Astrocyte (in vitro differentiated cells and primary cell): ENCODE data around the gene MOCS3. TPM values are rescaled to one million over a fixed set of nuclear protein-coding genes. Genes with fewer than 3 reads are reported as not detected.
A peak's percentile ranks its signal among the peaks of the same experiment; 100 is the strongest.

Experiments
- DNase-seq: peaks from one replicate; pipeline ENCODE4 v3.0.0-alpha.2; 2010; ENCODE audit warnings: low read depth
- FAIRE-seq: peaks from 2 replicates; lab custom pipeline; 2011; peaks lifted over from hg19 to GRCh38; lab: Jason Lieb, UNC
- H2AFZ ChIP-seq: 2 replicates; pipeline ENCODE4 v1.6.0; 2012; ENCODE audit warnings: low read depth, low read length, inconsistent platforms
- H3K27ac ChIP-seq: 2 replicates; pipeline ENCODE4 v1.5.1; 2011; ENCODE audit warnings: low read depth, low read length, inconsistent platforms
- H3K27me3 ChIP-seq: 2 replicates; pipeline ENCODE4 v1.6.0; 2011; ENCODE audit warnings: low read length, inconsistent platforms; ENCODE audit not compliant: insufficient read depth
- H3K36me3 ChIP-seq: 2 replicates; pipeline ENCODE4 v1.5.1; 2011; ENCODE audit warnings: low read length, inconsistent platforms; ENCODE audit not compliant: insufficient read depth
- H3K4me1 ChIP-seq: 2 replicates; pipeline ENCODE4 v1.5.1; 2011; ENCODE audit warnings: low read length, inconsistent platforms; ENCODE audit not compliant: insufficient read depth
- H3K4me2 ChIP-seq: 2 replicates; pipeline ENCODE4 v1.6.0; 2012; ENCODE audit warnings: low read length, inconsistent platforms
- H3K4me3 ChIP-seq: 2 replicates; pipeline ENCODE4 v1.5.1; 2011; ENCODE audit warnings: low read depth, mild to moderate bottlenecking, low read length, inconsistent platforms; ENCODE audit not compliant: insufficient read depth
- H3K79me2 ChIP-seq: 2 replicates; pipeline ENCODE4 v1.6.0; 2012; ENCODE audit warnings: mild to moderate bottlenecking, low read length, inconsistent platforms; ENCODE audit not compliant: insufficient read depth
- H3K9ac ChIP-seq: 2 replicates; pipeline ENCODE4 v1.6.0; 2012; ENCODE audit warnings: mild to moderate bottlenecking, low read length, inconsistent platforms
- H3K9me3 ChIP-seq: 2 replicates; pipeline ENCODE4 v1.5.1; 2012; ENCODE audit warnings: low read depth, mild to moderate bottlenecking, low read length, inconsistent platforms; ENCODE audit not compliant: insufficient read depth
- H4K20me1 ChIP-seq: 2 replicates; pipeline ENCODE4 v1.6.0; 2012; ENCODE audit warnings: low read length, inconsistent platforms; ENCODE audit not compliant: insufficient read depth
- H3K27ac Mint-ChIP-seq: one replicate; pipeline ENCODE4 v1.8.0; 2021; ENCODE audit warnings: mild to moderate bottlenecking, mixed read lengths; ENCODE audit not compliant: unreplicated experiment
- H3K27me3 Mint-ChIP-seq: one replicate; pipeline ENCODE4 v1.8.0; 2021; ENCODE audit warnings: low read depth, mixed read lengths; ENCODE audit not compliant: unreplicated experiment
- H3K36me3 Mint-ChIP-seq: one replicate; pipeline ENCODE4 v1.8.0; 2021; ENCODE audit warnings: low read depth, mixed read lengths; ENCODE audit not compliant: unreplicated experiment
- H3K4me1 Mint-ChIP-seq: one replicate; pipeline ENCODE4 v1.8.0; 2021; ENCODE audit warnings: low read depth, mixed read lengths; ENCODE audit not compliant: unreplicated experiment
- H3K4me3 Mint-ChIP-seq: one replicate; pipeline ENCODE4 v1.8.0; 2021; ENCODE audit warnings: mild to moderate bottlenecking, moderate library complexity, mixed read lengths; ENCODE audit not compliant: unreplicated experiment
- H3K9me3 Mint-ChIP-seq: one replicate; pipeline ENCODE4 v1.8.0; 2021; ENCODE audit warnings: mild to moderate bottlenecking, mixed read lengths; ENCODE audit not compliant: unreplicated experiment
- EZH2 ChIP-seq: IDR thresholded peaks from 2 replicates; pipeline ENCODE4 v1.6.1; 2012; ENCODE audit warnings: mild to moderate bottlenecking, low read length, inconsistent platforms; ENCODE audit not compliant: insufficient read depth
- total RNA-seq: library from RNA; stranded (reverse); gene quantifications from 2 replicates; pipeline ENCODE4 v1.2.1, GENCODE V29; 2021
- TF ChIP-seq, protein P1 (sequence below): IDR thresholded peaks from 2 replicates; pipeline ENCODE4 v1.5.1; 2011; ENCODE audit warnings: low read depth, mild to moderate bottlenecking, inconsistent platforms, low read length, moderate library complexity; ENCODE audit not compliant: insufficient read depth

Gene MOCS3
- total RNA-seq, 1 donor from 2014 or later: 5.8 TPM

DNA sequence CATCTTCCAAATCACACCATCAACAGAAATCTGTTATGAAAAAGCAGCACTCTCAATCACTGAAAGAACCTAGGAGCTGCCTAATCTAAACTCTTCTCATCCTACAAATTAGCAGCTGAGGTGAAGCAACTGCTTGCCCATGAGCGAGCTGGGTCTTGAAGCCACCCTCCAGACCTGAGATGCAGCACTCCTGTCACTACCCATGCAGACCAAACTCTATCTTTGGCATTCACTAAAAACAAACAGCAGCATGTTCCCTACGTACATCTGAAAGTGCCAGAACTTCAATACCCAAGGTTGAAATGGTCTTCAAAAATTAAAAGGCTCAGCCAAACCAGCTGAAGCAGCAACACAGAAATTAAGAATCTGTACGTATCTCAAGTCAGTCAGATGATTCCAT is 41.7 kb upstream of the MOCS3 start:
- H3K4me3 ChIP-seq: no peak overlapping the region
- H3K9me3 Mint-ChIP-seq: no peaks in the 10 kb centered on the region
- H3K9ac ChIP-seq: no peak overlapping the region
- no peaks in the 10 kb centered on the region for H3K27me3 Mint-ChIP-seq
- H3K27ac Mint-ChIP-seq: no peak overlapping the region
- H4K20me1 ChIP-seq: peaks cover 100% of the 10 kb centered on the region
- H3K27ac ChIP-seq: no peak overlapping the region
- no peak for DNase-seq
- no peak for FAIRE-seq
- peaks cover 31% of the 10 kb centered on the region for H3K4me1 ChIP-seq
- H2AFZ ChIP-seq: no peak overlapping the region
- H3K4me3 Mint-ChIP-seq: no peak overlapping the region
- no peaks in the 10 kb centered on the region for H3K9me3 ChIP-seq
- peaks cover 8% of the 10 kb centered on the region for H3K36me3 Mint-ChIP-seq
- H3K79me2 ChIP-seq: peaks cover 100% of the 10 kb centered on the region
- H3K27me3 ChIP-seq: no peaks in the 10 kb centered on the region
- no peak for TF ChIP-seq EZH2
- TF ChIP-seq, protein P1, sequence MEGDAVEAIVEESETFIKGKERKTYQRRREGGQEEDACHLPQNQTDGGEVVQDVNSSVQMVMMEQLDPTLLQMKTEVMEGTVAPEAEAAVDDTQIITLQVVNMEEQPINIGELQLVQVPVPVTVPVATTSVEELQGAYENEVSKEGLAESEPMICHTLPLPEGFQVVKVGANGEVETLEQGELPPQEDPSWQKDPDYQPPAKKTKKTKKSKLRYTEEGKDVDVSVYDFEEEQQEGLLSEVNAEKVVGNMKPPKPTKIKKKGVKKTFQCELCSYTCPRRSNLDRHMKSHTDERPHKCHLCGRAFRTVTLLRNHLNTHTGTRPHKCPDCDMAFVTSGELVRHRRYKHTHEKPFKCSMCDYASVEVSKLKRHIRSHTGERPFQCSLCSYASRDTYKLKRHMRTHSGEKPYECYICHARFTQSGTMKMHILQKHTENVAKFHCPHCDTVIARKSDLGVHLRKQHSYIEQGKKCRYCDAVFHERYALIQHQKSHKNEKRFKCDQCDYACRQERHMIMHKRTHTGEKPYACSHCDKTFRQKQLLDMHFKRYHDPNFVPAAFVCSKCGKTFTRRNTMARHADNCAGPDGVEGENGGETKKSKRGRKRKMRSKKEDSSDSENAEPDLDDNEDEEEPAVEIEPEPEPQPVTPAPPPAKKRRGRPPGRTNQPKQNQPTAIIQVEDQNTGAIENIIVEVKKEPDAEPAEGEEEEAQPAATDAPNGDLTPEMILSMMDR: no peak
- peaks cover 3% of the 10 kb centered on the region for H3K36me3 ChIP-seq
- H3K4me1 Mint-ChIP-seq: peaks cover 53% of the 10 kb centered on the region
- no peak overlapping the region for H3K4me2 ChIP-seq

DNA sequence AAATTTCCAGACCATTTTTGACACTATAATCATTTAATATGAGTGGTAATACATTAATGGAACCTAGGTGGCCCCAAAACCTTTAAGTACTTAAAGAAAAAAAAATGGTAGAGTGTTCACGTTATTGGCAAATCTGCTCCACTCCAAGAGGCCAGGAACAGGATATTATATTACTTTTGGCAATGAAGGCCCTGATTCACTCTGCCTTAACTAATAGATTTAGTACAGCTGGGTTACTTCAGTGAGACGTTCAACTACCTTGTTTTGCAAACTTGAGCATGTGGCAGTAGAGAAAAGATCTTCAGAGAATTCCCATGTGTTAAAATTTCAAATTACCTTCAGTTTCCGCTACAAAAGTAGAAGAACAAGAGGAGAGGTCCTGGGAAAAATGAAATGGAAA is 40.2 kb upstream of the MOCS3 start:
- Histone ChIP-seq H2AFZ (no peak overlapping the region), H3K4me3 (no peak overlapping the region), H3K4me2 (no peak overlapping the region), H3K27me3 (no peaks in the 10 kb centered on the region), H3K9me3 (no peaks in the 10 kb centered on the region), H4K20me1 (peaks cover 100% of the 10 kb centered on the region), H3K9ac (no peak overlapping the region), H3K27ac (no peak overlapping the region), H3K36me3 (peaks cover 3% of the 10 kb centered on the region), H3K79me2 (peaks cover 100% of the 10 kb centered on the region), H3K4me1 (peaks cover 30% of the 10 kb centered on the region)
- Mint-ChIP-seq H3K9me3 (no peaks in the 10 kb centered on the region), H3K4me1 (peaks cover 48% of the 10 kb centered on the region), H3K36me3 (peaks cover 14% of the 10 kb centered on the region), H3K27ac (no peak overlapping the region), H3K4me3 (peak overlapping the region; percentile 40), H3K27me3 (no peaks in the 10 kb centered on the region)
- FAIRE-seq (no peak), DNase-seq (peak; percentile 55)
- no peak for TF ChIP-seq EZH2

GRCh38 chr20:50919567-50919966 is 39.1 kb upstream of the MOCS3 start:
- H3K9me3 ChIP-seq: no peaks in the 10 kb centered on the region
- DNase-seq: peak; percentile 53
- peaks cover 9% of the 10 kb centered on the region for H3K36me3 ChIP-seq
- H3K36me3 Mint-ChIP-seq: peaks cover 14% of the 10 kb centered on the region
- no peak overlapping the region for H3K9ac ChIP-seq
- no peak overlapping the region for H3K27ac Mint-ChIP-seq
- no peak overlapping the region for H3K4me3 ChIP-seq
- H3K4me2 ChIP-seq: no peak overlapping the region
- no peak overlapping the region for H2AFZ ChIP-seq
- H3K79me2 ChIP-seq: peaks cover 100% of the 10 kb centered on the region
- no peak overlapping the region for H3K27ac ChIP-seq
- H3K4me1 ChIP-seq: peaks cover 18% of the 10 kb centered on the region
- H3K9me3 Mint-ChIP-seq: no peaks in the 10 kb centered on the region
- H3K4me3 Mint-ChIP-seq: no peak overlapping the region
- H4K20me1 ChIP-seq: peaks cover 100% of the 10 kb centered on the region
- H3K27me3 ChIP-seq: no peaks in the 10 kb centered on the region
- FAIRE-seq: no peak
- H3K4me1 Mint-ChIP-seq: peaks cover 42% of the 10 kb centered on the region
- no peaks in the 10 kb centered on the region for H3K27me3 Mint-ChIP-seq
- TF ChIP-seq, protein P1: no peak
- no peak for TF ChIP-seq EZH2
